CD4-positive, alpha-beta T cell treated with Interleukin-15 for 4 hours (primary cell): ENCODE results near the gene RASIP1.
"Not testable (repeated sequence)": the region's sequence is repeated elsewhere in the genome, so short reads cannot be mapped to it uniquely, and the experiment has no call there.

Source experiments
- DNase-seq: peaks from one replicate; pipeline ENCODE4 v3.0.0-alpha.2; 2020; ENCODE audit warnings: low spot score

Gene RASIP1, protein sequence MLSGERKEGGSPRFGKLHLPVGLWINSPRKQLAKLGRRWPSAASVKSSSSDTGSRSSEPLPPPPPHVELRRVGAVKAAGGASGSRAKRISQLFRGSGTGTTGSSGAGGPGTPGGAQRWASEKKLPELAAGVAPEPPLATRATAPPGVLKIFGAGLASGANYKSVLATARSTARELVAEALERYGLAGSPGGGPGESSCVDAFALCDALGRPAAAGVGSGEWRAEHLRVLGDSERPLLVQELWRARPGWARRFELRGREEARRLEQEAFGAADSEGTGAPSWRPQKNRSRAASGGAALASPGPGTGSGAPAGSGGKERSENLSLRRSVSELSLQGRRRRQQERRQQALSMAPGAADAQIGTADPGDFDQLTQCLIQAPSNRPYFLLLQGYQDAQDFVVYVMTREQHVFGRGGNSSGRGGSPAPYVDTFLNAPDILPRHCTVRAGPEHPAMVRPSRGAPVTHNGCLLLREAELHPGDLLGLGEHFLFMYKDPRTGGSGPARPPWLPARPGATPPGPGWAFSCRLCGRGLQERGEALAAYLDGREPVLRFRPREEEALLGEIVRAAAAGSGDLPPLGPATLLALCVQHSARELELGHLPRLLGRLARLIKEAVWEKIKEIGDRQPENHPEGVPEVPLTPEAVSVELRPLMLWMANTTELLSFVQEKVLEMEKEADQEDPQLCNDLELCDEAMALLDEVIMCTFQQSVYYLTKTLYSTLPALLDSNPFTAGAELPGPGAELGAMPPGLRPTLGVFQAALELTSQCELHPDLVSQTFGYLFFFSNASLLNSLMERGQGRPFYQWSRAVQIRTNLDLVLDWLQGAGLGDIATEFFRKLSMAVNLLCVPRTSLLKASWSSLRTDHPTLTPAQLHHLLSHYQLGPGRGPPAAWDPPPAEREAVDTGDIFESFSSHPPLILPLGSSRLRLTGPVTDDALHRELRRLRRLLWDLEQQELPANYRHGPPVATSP

DNA sequence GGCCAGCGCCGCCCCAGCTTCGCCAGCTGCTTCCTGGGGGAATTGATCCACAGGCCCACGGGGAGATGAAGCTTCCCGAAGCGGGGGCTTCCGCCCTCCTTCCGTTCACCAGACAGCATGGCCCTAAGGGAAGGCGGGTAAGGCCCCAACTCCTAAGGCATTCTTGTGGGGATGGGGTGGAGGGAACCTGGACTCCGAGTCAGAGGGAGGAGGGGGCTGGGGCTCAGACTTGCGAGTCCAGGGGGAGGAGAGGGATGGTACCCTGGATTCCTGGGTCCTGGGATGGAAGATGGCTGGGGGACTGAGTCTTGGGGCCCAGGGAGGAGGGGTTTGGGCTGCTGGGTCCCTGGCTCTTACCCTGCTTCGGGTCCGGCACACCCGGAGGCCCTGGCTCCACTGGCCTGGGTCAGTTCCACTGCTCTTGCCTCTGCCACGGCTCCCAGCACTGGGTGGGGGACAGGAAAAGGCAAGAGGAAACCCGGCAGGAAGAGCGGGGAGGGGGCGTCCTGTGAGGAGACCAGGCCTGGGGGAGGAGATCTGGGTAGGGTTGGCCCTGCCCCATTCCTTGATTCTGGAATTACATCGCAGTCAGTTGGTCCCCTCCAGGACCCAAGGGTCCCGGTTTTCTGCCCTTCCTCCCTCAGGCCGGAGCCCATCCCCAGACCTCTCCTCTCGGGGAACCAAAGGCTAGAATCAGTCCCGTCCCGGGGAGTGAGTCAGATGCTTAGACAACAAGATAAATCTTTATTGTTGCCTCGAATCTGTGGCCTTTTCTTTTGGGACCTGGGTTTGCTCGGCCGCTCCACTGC is at the start of gene RASIP1:
RASIP1 (minus strand) TSS at position 447 of the 809 bp plus-strand sequence; CDS start at position 119, 328 bp downstream.
- DNase-seq, result no peak

DNA sequence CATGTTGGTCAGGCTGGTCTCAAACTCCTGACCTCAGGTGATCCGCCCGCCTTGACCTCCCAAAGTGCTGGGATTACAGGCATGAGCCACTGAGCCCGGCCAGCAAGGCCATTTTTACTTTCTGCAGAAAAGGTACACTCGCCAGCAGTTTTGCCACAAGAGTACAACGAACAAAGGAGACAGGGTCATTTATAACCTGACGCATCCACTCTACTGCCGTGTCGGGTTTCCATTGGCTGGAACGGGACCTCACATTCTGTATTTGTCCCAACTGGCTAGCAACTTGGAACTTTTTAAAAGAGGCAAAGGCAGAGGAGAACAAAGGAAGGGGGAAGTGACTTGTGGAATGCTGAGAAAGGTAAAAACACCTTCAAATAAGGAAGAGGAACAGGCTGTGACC is 46.9 kb upstream of the RASIP1 start:
- DNase-seq, result not testable (repeated sequence)

DNA sequence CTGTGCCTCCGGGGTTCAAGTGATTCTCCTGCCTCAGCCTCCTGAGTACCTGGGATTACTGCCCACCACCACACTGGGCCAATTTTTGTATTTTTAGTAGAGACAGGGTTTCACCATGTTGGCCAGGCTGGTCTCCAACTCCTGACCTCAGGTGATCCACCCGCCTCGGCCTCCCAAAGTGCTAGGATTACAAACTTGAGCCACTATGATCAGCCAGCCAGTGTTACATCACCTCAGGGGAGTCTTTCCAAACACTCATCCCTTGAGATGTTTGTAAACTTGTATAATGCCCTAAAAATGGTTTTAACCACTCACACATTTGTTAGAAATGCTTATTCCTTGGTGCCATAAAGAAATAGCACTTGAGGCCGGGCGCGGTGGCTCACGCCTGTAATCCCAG is 46.0 kb upstream of the RASIP1 start:
- DNase-seq, result not testable (repeated sequence)

DNA sequence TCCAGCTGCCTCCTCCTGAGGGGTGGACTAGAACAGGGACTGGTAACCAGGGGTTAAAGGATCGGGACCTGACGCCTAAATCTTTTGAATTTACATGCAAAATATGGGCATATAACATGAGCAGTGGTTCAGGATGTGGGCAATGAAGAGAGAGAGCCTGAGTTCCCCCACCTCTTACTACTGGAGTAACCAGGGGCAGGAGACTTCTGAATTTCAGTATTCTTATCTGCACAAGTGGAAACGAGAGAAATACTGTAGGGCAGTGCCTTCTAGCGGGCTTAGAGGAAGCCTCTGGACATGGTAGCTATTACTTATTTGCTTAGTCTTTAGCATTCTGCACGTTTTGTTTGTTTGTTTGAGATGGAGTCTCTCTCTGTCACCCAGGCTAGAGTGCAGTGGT is 44.1 kb upstream of the RASIP1 start:
- DNase-seq, result no peak

DNA sequence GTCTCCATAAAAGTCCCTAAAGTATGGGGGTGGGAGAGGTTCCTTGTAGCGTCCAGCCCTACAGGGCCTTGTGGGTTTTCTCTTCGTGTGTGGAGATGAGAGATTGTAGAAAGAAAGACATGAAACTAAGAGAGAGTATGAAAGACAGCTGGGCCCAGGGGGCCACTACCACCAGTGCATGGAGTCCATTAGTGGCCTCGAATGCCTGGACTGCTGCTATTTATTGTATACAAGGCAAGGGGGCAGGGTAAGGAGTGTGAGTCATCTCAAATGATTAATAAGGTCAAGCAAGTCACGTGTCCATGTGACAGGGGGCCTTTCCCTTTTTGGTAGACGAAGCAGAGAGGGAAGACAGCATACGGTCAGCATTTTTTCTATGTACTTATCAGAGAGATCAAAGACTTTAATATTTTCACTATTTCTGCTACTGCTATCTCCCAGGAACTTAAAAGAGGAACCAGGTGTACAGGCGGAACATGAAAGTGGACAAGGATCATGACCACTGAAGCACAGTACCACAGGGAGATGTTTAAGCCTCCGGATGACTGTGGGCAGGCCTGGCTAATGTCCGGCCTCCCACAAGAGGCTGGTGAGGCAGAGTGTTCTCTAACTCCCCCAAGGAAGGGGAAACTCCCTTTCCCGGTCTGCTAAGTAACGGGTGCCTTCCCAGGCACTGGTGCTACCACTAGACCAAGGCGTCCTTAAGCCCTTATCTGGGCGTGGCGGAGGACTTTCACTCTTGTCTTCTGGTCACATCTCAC is 40.4 kb upstream of the RASIP1 start:
- DNase-seq, result no peak

DNA sequence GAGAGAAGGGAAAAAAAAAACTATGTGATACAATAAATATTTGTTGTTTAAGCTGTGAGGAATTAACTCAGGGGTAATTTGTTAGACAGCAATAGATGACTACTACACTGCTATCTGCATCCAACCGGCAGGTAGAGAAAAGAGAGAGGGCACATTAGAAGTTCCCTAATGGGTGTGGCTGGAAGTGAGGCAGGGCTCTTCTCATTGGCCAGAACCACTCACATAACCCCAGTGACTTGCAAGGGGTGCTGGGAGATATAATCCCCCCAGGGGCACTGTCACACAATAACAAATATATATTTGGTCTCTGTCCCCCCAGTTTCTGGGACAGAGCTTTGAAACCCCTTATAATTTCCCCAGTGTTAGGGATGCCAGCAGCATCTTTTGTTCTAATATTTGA is 39.2 kb upstream of the RASIP1 start:
- DNase-seq, result no peak

DNA sequence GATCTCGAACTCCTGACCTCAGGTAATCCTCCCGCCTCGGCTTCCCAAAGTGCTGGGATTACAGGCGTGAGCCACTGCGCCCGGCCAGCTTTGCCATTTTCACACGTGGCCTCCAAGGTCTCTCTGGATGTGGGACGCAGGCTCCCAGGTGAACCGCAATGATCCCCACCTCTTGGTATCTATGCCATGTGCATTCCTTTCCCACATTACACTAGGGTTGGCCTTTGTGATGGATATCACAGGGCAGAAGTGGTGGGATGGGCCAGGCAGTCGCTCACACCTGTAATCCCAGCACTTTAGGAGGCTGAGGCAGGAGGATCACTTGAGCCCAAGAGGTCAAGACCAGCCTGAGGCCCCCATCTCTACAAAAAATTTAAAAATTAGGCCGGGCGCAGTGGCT is 37.3 kb upstream of the RASIP1 start:
- DNase-seq, result no peak

DNA sequence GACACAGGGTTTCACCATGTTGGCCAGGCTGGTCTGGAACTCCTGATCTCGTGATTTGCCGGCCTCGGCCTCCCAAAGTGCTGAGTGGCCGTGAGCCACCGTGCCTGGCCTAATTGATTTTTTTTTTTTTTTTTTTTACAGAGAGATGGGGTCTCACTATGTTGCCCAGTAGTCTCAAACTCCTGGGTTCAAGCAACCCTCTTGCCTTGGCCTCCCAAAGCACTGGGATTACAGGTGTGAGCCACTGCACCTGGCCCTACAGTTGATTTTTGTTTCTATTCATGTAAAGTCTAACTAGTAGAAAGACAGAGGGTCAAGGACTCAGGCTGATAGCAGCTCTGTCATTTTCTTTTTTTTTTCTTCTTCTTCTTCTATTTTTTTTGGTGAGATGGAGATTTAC is 36.7 kb upstream of the RASIP1 start:
- DNase-seq, result no peak

DNA sequence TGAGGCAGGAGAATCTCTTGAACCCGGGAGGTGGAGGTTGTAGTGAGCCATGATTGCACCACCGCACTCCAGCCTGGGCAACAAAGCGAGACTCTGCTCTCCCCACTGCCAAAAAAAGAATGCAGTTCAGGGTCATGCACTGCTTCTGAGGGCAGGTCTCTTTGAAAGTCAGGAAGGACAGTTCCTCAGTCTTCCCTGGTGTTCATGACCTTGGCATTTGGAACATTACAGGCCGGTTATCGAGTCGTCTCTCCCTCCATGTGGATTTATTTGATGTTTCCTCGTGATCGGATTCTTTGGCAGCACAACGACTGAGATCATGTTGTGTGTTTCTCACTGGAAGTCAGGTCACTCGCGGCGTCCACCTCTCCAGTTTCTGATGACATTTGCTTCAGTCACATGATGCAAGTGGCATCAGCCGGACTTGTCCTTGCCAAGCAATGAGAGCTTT is 32.1 kb upstream of the RASIP1 start:
- no peak for DNase-seq

DNA sequence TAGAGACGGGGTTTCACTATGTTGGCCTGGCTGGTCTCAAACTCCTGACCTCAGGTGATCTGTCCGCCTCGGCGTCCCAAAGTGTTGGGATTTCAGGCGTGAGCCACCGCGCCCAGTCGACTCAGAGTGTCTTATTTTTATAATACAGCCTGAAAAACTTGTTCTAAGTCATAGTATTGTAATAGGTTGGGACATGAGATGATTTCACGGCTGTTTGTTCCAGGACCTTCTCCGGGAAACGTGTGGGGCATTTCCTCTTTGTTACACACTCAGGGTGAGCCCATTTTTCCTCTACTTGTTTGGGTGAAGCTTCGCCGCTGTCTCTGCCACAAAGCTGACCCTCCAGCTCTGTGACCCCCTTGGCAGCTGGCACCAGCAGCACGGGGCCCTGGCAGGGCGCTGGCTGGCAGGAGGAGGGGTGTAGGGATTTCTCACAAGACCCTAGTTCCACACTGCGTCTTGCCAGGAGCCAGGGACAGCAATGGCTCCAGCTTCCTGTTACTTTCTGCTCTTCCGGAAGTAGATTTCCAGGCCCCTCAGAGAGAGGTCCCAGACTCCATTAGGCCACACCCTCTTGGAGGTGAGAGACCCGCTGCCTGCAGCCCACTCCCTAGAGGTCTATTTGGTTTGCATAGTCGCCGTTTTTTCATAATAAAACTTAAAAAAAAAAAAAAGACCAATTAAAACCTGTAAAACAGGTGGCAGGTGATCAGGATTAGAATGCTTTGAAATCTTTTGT is 30.5 kb upstream of the RASIP1 start:
- DNase-seq, result no peak

DNA sequence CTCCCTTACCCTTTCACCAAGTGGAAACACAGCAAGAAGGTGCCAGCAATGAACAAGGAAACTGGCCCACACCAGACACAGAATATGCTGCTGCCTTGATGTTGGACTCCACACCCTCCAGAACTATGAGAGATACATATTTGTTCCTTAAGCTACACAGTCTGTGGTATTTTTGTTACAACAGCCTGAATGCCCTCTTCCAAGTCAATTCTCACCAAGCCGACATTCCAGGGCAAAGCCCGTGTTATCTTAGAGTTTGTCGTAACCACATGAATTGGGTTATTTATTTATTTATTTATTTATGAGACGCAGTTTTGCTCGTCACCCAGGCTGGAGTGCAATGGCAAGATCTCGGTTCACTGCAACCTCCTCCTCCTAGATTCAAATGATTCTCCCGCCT is 29.9 kb upstream of the RASIP1 start:
- DNase-seq, result no peak

DNA sequence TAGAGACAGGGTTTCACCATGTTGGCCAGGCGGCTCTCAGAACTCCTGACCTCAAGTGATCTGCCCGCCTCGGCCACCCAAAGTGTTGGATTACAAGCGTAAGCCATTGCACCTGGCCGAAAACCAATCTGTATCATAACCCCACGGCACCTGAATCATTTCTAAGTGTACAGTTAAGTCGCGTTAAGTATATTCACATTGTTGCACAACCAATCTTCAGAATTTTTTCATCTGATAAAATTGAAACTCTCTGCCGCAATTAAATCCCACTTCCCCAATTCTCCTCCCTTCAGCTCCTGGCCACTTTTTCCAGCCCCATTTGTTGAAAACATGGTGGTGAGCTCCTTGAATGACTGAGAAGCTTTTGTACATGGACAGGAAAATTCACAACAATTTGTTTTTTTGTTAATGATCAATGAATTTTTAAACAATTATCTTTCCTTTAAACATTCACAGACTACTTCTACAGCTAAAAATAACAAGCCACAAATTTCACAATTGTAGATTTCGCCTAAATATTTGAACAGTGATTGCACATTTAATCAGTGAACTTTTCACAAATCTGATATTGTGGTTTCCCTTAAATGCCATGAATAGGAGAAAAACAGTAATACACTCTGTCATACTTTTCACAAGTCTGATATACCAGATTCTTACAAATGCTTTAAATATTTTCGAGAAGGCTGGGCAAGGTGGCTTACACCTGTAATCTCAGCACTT is 28.7 kb upstream of the RASIP1 start:
- DNase-seq, result no peak

DNA sequence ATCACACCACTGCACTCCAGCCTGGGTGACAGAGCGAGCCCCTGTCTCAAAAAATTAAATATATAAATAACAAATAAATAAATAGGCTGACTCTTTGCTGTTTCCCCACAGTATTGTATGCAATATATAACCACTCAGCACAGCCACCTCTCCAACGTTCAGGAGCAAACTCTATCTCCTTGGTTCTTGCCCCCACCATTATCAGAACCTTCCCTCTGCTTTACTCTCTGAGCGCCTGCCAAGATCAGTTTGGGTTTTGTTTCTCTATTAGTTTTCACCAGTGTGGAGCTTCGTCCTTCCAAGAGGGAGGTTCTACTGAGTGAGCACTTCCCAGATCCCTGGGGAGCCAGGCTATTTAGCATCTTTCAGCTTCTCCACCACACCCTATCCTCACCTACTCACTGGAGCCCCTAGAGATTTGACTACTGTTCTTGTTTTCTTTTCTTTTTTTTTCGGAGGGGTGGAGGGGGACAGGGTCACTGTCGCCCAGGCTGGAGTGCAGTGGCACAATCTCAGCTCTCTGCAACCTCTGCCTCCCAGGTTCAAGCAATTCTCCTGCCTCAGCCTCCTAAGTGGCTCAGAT is 27.9 kb upstream of the RASIP1 start:
- not testable (repeated sequence) for DNase-seq

DNA sequence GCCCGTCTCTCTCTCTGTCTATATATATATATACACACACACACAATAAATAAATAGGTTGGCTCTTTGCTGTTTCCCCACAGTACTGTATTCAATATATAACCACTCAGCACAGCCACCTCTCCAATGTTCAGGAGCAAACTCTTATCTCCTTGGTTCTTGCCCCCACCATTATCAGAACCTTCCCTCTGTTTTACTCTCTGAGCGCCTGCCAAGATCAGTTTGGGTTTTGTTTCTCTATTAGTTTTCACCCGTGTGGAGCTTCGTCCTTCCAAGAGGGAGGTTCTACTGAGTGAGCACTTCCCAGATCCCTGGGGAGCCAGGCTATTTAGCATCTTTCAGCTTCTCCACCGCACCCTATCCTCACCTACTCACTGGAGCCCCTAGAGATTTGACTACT is 25.4 kb upstream of the RASIP1 start:
- DNase-seq, result not testable (repeated sequence)

DNA sequence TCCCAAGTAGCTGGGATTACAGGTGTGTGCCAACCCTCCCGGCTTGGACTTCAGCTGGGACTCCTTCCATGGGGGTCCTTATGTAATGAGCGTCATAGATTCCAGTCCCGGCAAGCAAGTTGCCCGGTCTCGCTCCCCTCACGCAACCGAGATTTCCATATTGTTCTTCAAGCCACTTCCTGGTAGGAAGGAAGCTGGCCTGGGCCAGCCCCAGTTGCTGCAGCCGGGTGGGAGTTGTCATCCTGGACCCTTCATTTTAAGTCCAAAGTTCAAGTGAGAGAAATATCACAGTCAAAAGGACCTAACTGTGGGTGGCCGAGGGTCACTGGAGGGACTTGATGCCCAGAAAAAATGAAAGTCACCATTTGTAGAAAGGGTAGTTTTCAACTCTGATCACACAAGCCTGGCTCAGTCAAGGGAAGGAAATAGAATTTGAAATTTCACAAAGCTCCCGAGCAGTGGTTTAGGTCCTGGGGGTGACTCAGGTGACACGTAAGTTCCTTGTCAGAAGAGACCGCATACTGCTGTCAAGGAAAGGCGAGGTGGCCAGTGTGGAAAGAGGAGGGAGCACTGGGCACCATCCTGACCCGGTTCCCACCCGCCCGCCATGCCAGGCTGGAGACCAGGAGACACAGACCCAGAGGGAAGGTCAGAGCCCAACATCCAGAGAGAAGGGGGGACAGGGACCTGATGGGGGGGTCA is 20.2 kb upstream of the RASIP1 start:
- no peak for DNase-seq

DNA sequence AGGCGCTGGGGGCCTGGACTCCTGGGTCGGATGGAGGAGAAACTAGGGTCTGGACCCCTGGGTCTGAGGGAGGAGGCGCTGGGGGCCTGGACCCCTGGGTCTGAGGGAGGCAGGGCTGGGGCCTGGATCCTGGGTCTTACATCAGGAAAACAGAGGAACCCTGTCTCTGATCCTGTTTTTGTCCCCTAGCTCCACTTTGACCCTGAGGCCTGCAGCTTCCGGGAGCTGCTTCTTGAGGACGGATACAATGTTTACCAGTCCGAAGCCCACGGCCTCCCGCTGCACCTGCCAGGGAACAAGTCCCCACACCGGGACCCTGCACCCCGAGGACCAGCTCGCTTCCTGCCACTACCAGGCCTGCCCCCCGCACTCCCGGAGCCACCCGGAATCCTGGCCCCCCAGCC is 17.3 kb upstream of the RASIP1 start:
- DNase-seq, result no peak

DNA sequence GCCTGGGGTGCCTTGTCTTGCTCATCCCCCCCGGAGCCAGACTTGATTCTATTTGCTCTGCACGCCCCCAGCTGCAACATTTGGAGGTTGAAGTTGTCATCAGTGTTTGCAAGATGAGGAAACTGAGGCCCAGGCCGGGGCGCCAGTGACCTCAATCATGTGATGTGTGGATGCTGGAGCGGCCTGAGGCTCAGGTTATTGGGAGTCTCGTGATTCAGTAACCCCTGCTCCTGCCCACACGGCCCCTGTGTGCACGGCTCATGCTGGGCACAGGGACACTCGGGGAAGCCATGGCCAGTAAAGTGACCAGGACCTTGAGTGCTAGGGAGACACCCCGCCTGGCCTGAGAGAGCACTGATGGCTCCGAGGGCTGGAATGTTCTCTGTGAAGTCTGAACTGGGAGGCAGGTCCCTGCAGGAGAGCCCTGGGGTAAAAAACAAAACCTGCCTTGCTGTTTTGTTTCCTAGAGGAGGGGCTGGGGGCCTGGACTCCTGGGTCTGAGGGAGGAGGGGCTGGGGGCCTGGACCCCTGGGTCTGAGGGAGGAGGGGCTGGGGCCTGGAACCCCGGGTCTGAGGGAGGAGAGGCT is 16.8 kb upstream of the RASIP1 start:
- no peak for DNase-seq

DNA sequence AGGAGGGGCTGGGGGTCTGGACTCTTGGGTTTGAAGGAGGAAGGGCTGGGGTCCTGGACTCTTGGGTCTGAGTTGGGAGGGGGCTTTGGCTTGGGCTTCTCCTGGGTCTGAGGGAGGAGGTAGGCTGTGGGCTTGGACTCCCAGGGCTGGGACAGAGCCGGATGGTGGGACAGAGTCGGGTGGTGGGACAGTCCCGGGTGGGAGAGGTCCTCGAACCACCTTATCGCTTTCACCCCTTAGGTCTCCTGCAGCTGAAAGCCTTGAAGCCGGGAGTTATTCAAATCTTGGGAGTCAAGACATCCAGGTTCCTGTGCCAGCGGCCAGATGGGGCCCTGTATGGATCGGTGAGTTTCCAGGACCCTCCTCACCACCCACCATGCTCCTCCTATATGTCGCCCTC is 16.3 kb upstream of the RASIP1 start:
- DNase-seq, result no peak

DNA sequence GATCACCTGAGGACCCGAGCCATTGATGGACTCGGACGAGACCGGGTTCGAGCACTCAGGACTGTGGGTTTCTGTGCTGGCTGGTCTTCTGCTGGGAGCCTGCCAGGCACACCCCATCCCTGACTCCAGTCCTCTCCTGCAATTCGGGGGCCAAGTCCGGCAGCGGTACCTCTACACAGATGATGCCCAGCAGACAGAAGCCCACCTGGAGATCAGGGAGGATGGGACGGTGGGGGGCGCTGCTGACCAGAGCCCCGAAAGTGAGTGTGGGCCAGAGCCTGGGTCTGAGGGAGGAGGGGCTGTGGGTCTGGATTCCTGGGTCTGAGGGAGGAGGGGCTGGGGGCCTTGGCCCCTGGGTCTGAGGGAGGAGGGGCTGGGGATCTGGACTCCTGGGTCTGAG is 15.8 kb upstream of the RASIP1 start:
- no peak for DNase-seq
